Heart left ventricle (tissue), 13 donors: ENCODE results near the gene ZNF473.

Source experiments
- CTCF ChIP-seq, 12 donors: fragments of 200-600 bp; sonication (generic) in 4 of 12; IDR thresholded peaks; one replicate each; pipeline versions ENCODE4 v1.5.0 to v1.8.0; 2018 to 2022; ENCODE audit warnings: antibody characterized with exemption in 12 of 12, mild to moderate bottlenecking in 5 of 12
- POLR2A ChIP-seq, 2 donors: fragments of 450-650 bp; IDR thresholded peaks; one replicate each; pipeline ENCODE4 v1.6.1; 2017; ENCODE audit warnings: antibody characterized with exemption in 2 of 2, mild to moderate bottlenecking in 2 of 2, moderate library complexity in 2 of 2
- donor health status: ischemic (EF 13 %, LVEDD 7.1; RV severe dilation, severe dysfunction).
- donor health status: DM: no; HTN: yes; CAD: no.
- donor health status: DM: no; HTN: no; CAD: no.
- donor health status: ischemic (EF 25% LVEDD 6.9; RV normal size, moderate dysfunction).
- donor health status: ischemic (EF 25% LVEDD 5.7; RV mildly dilated, moderate dysfunction).
- donor health status: ischemic (EF 35%, LVEDD 5.7; RV mildly dilated, moderate dysfunction).
- donor health status: nonischemic (EF 11% LVEDD 7.7; RV severe dilation, severe dysfunction).
- donor health status: DM: yes; HTN: yes; CAD: no.
- donor health status: PGD.
- donor health status: ischemic (EF 29% LVEDD 5.4; RV normal size, mild dysfunction).
- donor health status: nonischemic (EF 23%, LVEDD 6.1; RV moderate dilation, normal function).

GRCh38 chr19:50025794-50026549 lies at the start of gene ZNF473:
- TF ChIP-seq CTCF (IDR thresholded peaks at IDR 0.05): no peak
- peak in 1 of 2 donors; percentile 69 for TF ChIP-seq POLR2A (IDR thresholded peaks at IDR 0.05)
